ENCODE data around the gene PCDHA1.
"Not testable (repeated sequence)": the region's sequence is repeated elsewhere in the genome, so short reads cannot be mapped to it uniquely, and the experiment has no call there.

The PCDHA1 gene

GRCh38 chr5:140791089-140791488 lies 5.1 kb downstream of the PCDHA1 start:
- no peak overlapping the region for H3K9ac ChIP-seq (ENCODE audit: low read length)
- H3K36me3 ChIP-seq (replicated peaks; ENCODE audit: low read depth, low read length): no peaks in the 10 kb centered on the region
- H3K9me3 ChIP-seq (ENCODE audit: insufficient read depth, low read length): no peaks in the 10 kb centered on the region
- no peak overlapping the region for H2AFZ ChIP-seq (ENCODE audit: low read depth, low read length)
- H3K79me2 ChIP-seq (ENCODE audit: low read length): no peaks in the 10 kb centered on the region
- H3K27ac ChIP-seq (ENCODE audit: low read length): no peak overlapping the region
- H3K27me3 ChIP-seq (ENCODE audit: low read depth, low read length): no peaks in the 10 kb centered on the region
- no peak overlapping the region for H3K4me3 ChIP-seq (ENCODE audit: low read length)
- H3K4me2 ChIP-seq (ENCODE audit: low read length): no peak overlapping the region
- TF ChIP-seq CTCF (IDR thresholded peaks at IDR 0.05; ENCODE audit: low read depth, low read length) (no peak), EZH2phosphoT487 (IDR thresholded peaks at IDR 0.05; ENCODE audit: low read depth) (no peak)
- H4K20me1 ChIP-seq (ENCODE audit: insufficient read depth, low read length): no peaks in the 10 kb centered on the region
- no peaks in the 10 kb centered on the region for H3K4me1 ChIP-seq (ENCODE audit: low read length)

GRCh38 chr5:140794595-140795258 lies 8.8 kb downstream of the PCDHA1 start, which contains the start of gene PCDHA2:
Gene PCDHA2, plus strand, starts transcription at chr5:140794852.
- Histone ChIP-seq H4K20me1 (ENCODE audit: insufficient read depth, low read length) (no peaks in the 10 kb centered on the region), H3K79me2 (ENCODE audit: low read length) (no peaks in the 10 kb centered on the region), H3K27ac (ENCODE audit: low read length) (no peak within 1 kb of the TSS), H3K4me1 (ENCODE audit: low read length) (no peaks in the 10 kb centered on the region), H3K4me3 (ENCODE audit: low read length) (no peak within 1 kb of the TSS), H3K9ac (ENCODE audit: low read length) (no peak within 1 kb of the TSS), H3K4me2 (ENCODE audit: low read length) (no peak within 1 kb of the TSS), H3K27me3 (ENCODE audit: low read depth, low read length) (no peaks in the 10 kb centered on the region), H3K36me3 (replicated peaks; ENCODE audit: low read depth, low read length) (no peaks in the 10 kb centered on the region), H2AFZ (ENCODE audit: low read depth, low read length) (no peak within 1 kb of the TSS), H3K9me3 (ENCODE audit: insufficient read depth, low read length) (no peaks in the 10 kb centered on the region)
- TF ChIP-seq CTCF (IDR thresholded peaks at IDR 0.05; ENCODE audit: low read depth, low read length): no peak
- TF ChIP-seq EZH2phosphoT487 (IDR thresholded peaks at IDR 0.05; ENCODE audit: low read depth): no peak

- Histone ChIP-seq H3K36me3 (replicated peaks; ENCODE audit: low read depth, low read length) (no peaks in the 10 kb centered on the region), H3K79me2 (ENCODE audit: low read length) (no peaks in the 10 kb centered on the region), H4K20me1 (ENCODE audit: insufficient read depth, low read length) (no peaks in the 10 kb centered on the region), H3K4me2 (ENCODE audit: low read length) (no peak overlapping the region), H2AFZ (ENCODE audit: low read depth, low read length) (no peak overlapping the region), H3K4me1 (ENCODE audit: low read length) (no peaks in the 10 kb centered on the region), H3K27me3 (ENCODE audit: low read depth, low read length) (no peaks in the 10 kb centered on the region), H3K9me3 (ENCODE audit: insufficient read depth, low read length) (no peaks in the 10 kb centered on the region), H3K4me3 (ENCODE audit: low read length) (no peak overlapping the region), H3K27ac (ENCODE audit: low read length) (no peak overlapping the region), H3K9ac (ENCODE audit: low read length) (no peak overlapping the region)
- no peak for TF ChIP-seq EZH2phosphoT487 (IDR thresholded peaks at IDR 0.05; ENCODE audit: low read depth)
- no peak for TF ChIP-seq CTCF (IDR thresholded peaks at IDR 0.05; ENCODE audit: low read depth, low read length)
These were observed 9.3 kb downstream of the PCDHA1 start for GRCh38 chr5:140795259-140795641.

- not testable (repeated sequence) for H3K79me2 ChIP-seq (ENCODE audit: low read length); H3K9ac ChIP-seq (ENCODE audit: low read length); H3K4me3 ChIP-seq (ENCODE audit: low read length); H4K20me1 ChIP-seq (ENCODE audit: insufficient read depth, low read length); H3K4me2 ChIP-seq (ENCODE audit: low read length); H3K27me3 ChIP-seq (ENCODE audit: low read depth, low read length); H3K4me1 ChIP-seq (ENCODE audit: low read length); H2AFZ ChIP-seq (ENCODE audit: low read depth, low read length); H3K9me3 ChIP-seq (ENCODE audit: insufficient read depth, low read length); H3K36me3 ChIP-seq (replicated peaks; ENCODE audit: low read depth, low read length); H3K27ac ChIP-seq (ENCODE audit: low read length)
These were observed 10.3 kb downstream of the PCDHA1 start for GRCh38 chr5:140796072-140796717.

Data from OCI-LY3 (cell line).